Neural cell (in vitro differentiated cells): Measurements from ENCODE around the gene USP36. TPM values are rescaled to one million over a fixed set of nuclear protein-coding genes. Genes with fewer than 3 reads are reported as not detected.

Experiments
- H2AFZ ChIP-seq: fragments of 200-600, 300-800 bp; sonication (generic), shearing (Covaris generic); 2 replicates; pipeline ENCODE4 v1.6.0; 2014; ENCODE audit warnings: low read depth, mild to moderate bottlenecking, antibody characterized with exemption, low read length, moderate library complexity
- H3F3A ChIP-seq: fragments of 200-600 bp; shearing (Covaris generic); 2 replicates; pipeline ENCODE4 v1.6.1; 2016; ENCODE audit warnings: mild to moderate bottlenecking, moderate library complexity, mixed read lengths, antibody characterized with exemption, low read length; ENCODE audit not compliant: insufficient read depth, poor library complexity, severe bottlenecking
- H3K27ac ChIP-seq: fragments of 200-600, 300-800 bp; sonication (generic), shearing (Covaris generic); 2 replicates; pipeline ENCODE4 v1.5.1; 2014; ENCODE audit warnings: mild to moderate bottlenecking, low read length, moderate library complexity
- H3K27me3 ChIP-seq: fragments of 300-800, 200-600 bp; sonication (generic), shearing (Covaris generic); 2 replicates; pipeline ENCODE4 v1.6.0; 2014; ENCODE audit warnings: mild to moderate bottlenecking, low read depth, low read length, moderate library complexity; ENCODE audit not compliant: insufficient read depth
- H3K36me3 ChIP-seq: fragments of 300-800, 200-600 bp; sonication (generic), shearing (Covaris generic); 2 replicates; pipeline ENCODE4 v1.5.1; 2014; ENCODE audit warnings: mild to moderate bottlenecking, antibody characterized with exemption, low read length, moderate library complexity; ENCODE audit not compliant: insufficient read depth
- H3K4me2 ChIP-seq: fragments of 300-800, 200-600 bp; sonication (generic), shearing (Covaris generic); 2 replicates; pipeline ENCODE4 v1.6.0; 2014; ENCODE audit warnings: mild to moderate bottlenecking, low read length
- H3K4me3 ChIP-seq: fragments of 300-800, 200-600 bp; sonication (generic), shearing (Covaris generic); 2 replicates; pipeline ENCODE4 v1.5.1; 2014; ENCODE audit warnings: mild to moderate bottlenecking, low read length, moderate library complexity
- H3K79me2 ChIP-seq: fragments of 200-600 bp; shearing (Covaris generic); replicated peaks from 2 replicates; pipeline ENCODE4 v1.6.0; 2014; ENCODE audit warnings: mild to moderate bottlenecking, low read length, moderate library complexity; ENCODE audit not compliant: insufficient read depth
- H3K9ac ChIP-seq: fragments of 300-800, 200-600 bp; sonication (generic), shearing (Covaris generic); 2 replicates; pipeline ENCODE4 v1.6.1; 2016; ENCODE audit warnings: mild to moderate bottlenecking, low read length, mixed read lengths
- H3K9me2 ChIP-seq: fragments of 200-600 bp; shearing (Covaris generic); 2 replicates; pipeline ENCODE4 v1.6.1; 2016; ENCODE audit warnings: mild to moderate bottlenecking, low read length, mixed read lengths; ENCODE audit not compliant: insufficient read depth
- H3K9me3 ChIP-seq: fragments of 200-600, 300-800 bp; sonication (generic), shearing (Covaris generic); 2 replicates; pipeline ENCODE4 v1.6.1; 2016; ENCODE audit warnings: mild to moderate bottlenecking, mixed run types, low read length, moderate library complexity, mixed read lengths
- H4K20me1 ChIP-seq: fragments of 200-600 bp; shearing (Covaris generic); 2 replicates; pipeline ENCODE4 v1.6.1; 2016; ENCODE audit warnings: mild to moderate bottlenecking, mixed run types; ENCODE audit not compliant: insufficient read depth
- CTCF ChIP-seq: fragments of 450-650 bp; IDR thresholded peaks from 2 replicates; pipeline ENCODE4 v1.5.1; 2014; ENCODE audit warnings: antibody characterized with exemption, mild to moderate bottlenecking, moderate library complexity; ENCODE audit not compliant: poor library complexity, severe bottlenecking
- EP300 ChIP-seq: fragments of 450-650 bp; conservative IDR thresholded peaks from 2 replicates; pipeline ENCODE4 v1.6.1; 2014; ENCODE audit warnings: antibody characterized with exemption, mild to moderate bottlenecking, moderate library complexity; ENCODE audit not compliant: poor library complexity, severe bottlenecking
- EZH2 ChIP-seq: fragments of 200-600, 300-800 bp; shearing (Covaris generic), sonication (generic); IDR thresholded peaks from 2 replicates; pipeline ENCODE4 v1.6.1; 2014; ENCODE audit warnings: antibody characterized with exemption, low read length, borderline replicate concordance, mild to moderate bottlenecking; ENCODE audit not compliant: insufficient read depth, poor library complexity, severe bottlenecking
- MXI1 ChIP-seq: fragments of 450-650 bp; conservative IDR thresholded peaks from 2 replicates; pipeline ENCODE4 v1.6.1; 2014; ENCODE audit warnings: antibody characterized with exemption, mild to moderate bottlenecking; ENCODE audit not compliant: poor library complexity, severe bottlenecking
- POLR2AphosphoS5 ChIP-seq: IDR thresholded peaks from 2 replicates; pipeline ENCODE4 v1.6.1; 2012
- RAD21 ChIP-seq: fragments of 450-650 bp; conservative IDR thresholded peaks from 2 replicates; pipeline ENCODE4 v1.6.1; 2014; ENCODE audit warnings: antibody characterized with exemption, mild to moderate bottlenecking, moderate library complexity
- REST ChIP-seq: IDR thresholded peaks from 2 replicates; pipeline ENCODE4 v1.6.1; 2012; ENCODE audit warnings: borderline replicate concordance
- SMC3 ChIP-seq: fragments of 450-650 bp; conservative IDR thresholded peaks from 2 replicates; pipeline ENCODE4 v1.6.1; 2014; ENCODE audit warnings: antibody characterized with exemption, mild to moderate bottlenecking, moderate library complexity; ENCODE audit not compliant: poor library complexity
- TAF1 ChIP-seq: IDR thresholded peaks from 2 replicates; pipeline ENCODE4 v1.6.1; 2012; ENCODE audit warnings: low read depth
- polyA plus RNA-seq: library from polyadenylated mRNA; depleted of rRNA; stranded (reverse); fragments of >200 nt; gene quantifications from 2 replicates; pipeline ENCODE4 v1.2.3, GENCODE V29; 2014

The USP36 gene
- polyA plus RNA-seq, 1 donor from 2014 or later, result 14.4 TPM

- Histone ChIP-seq H3F3A (no peaks in the 10 kb centered on the region), H3K9me2 (no peaks in the 10 kb centered on the region), H3K79me2 (no peaks in the 10 kb centered on the region), H3K36me3 (no peaks in the 10 kb centered on the region), H3K9ac (no peak overlapping the region), H3K4me3 (no peak overlapping the region), H3K27me3 (no peaks in the 10 kb centered on the region), H2AFZ (no peak overlapping the region), H4K20me1 (no peaks in the 10 kb centered on the region), H3K4me2 (no peak overlapping the region), H3K9me3 (no peaks in the 10 kb centered on the region), H3K27ac (no peak overlapping the region)
- TF ChIP-seq CTCF (no peak), POLR2AphosphoS5 (no peak), RAD21 (no peak), EP300 (no peak), EZH2 (no peak), MXI1 (no peak), REST (no peak), TAF1 (no peak), SMC3 (no peak)
Measured at GRCh38 chr17:78787444-78787843, 53.2 kb downstream of the USP36 start.

DNA sequence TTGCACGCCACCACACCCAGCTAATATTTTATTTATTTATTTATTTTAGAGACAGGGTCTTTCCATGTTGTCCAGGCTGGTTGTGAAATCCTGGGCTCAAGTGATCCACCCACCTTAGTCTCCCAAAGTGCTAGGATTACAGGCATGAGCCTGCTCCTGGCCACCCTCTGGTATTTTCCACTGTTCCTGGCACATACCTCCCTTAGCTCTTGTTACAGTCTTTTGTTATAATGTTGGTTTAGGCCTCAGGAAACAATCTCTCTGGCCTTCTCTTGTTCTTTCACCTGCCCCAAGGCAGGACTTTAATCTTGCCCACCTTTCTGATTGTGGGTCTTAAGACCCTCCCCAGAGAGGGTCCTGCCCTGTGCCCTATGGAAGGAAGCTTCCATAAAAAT, 55.0 kb downstream of the USP36 start:
- H3K9me2 ChIP-seq, result no peaks in the 10 kb centered on the region
- H3K9me3 ChIP-seq, result no peaks in the 10 kb centered on the region
- peaks cover 4% of the 10 kb centered on the region for H3K79me2 ChIP-seq
- H3F3A ChIP-seq, result no peaks in the 10 kb centered on the region
- no peak overlapping the region for H3K4me3 ChIP-seq
- no peak for TF ChIP-seq CTCF
- TF ChIP-seq SMC3, result no peak
- no peak for TF ChIP-seq MXI1
- TF ChIP-seq EZH2, result no peak
- TF ChIP-seq RAD21, result no peak
- no peak for TF ChIP-seq TAF1
- no peak for TF ChIP-seq REST
- no peak for TF ChIP-seq POLR2AphosphoS5
- H3K4me2 ChIP-seq, result no peak overlapping the region
- no peaks in the 10 kb centered on the region for H4K20me1 ChIP-seq
- no peak overlapping the region for H2AFZ ChIP-seq
- no peaks in the 10 kb centered on the region for H3K36me3 ChIP-seq
- H3K27ac ChIP-seq, result no peak overlapping the region
- no peak overlapping the region for H3K9ac ChIP-seq
- H3K27me3 ChIP-seq, result no peaks in the 10 kb centered on the region
